HG02870 (cell line): Measurements from ENCODE around the gene ATP13A1.
"Not testable (repeated sequence)": the region's sequence is repeated elsewhere in the genome, so short reads cannot be mapped to it uniquely, and the experiment has no call there.

Experiments used
- ATAC-seq: cut with Tn5 transposase; IDR thresholded peaks from one replicate; pipeline ENCODE4 v1.9.1; 2021; ENCODE audit warnings: mild to moderate bottlenecking, moderate library complexity; ENCODE audit not compliant: unreplicated experiment

ATP13A1 gene

DNA sequence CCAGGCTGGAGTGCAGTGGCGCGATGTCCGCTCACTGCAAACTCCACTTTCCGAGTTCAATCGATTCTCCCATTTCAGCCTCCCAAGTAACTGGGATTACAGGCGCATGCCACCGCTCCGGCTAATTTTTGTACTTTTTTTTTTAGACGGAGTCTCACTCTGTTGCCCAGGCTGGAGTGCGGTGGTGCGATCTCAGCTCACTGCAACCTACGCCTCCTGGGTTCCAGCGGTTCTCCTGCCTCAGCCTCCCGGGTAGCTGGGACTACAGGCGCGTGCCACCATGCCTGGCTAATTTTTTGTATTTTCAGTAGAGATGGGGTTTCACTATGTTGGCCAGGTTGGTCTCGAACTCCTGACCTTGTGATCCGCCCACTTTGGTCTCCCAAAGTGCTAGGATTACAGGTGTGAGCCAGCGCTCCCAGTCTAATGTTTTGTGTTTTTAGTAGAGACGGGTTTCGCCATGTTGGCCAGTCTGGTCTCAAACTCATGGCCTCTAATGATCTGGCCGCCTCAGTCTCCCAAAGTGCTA lies 2.0 kb upstream of the ATP13A1 start:
- not testable (repeated sequence) for ATAC-seq

DNA sequence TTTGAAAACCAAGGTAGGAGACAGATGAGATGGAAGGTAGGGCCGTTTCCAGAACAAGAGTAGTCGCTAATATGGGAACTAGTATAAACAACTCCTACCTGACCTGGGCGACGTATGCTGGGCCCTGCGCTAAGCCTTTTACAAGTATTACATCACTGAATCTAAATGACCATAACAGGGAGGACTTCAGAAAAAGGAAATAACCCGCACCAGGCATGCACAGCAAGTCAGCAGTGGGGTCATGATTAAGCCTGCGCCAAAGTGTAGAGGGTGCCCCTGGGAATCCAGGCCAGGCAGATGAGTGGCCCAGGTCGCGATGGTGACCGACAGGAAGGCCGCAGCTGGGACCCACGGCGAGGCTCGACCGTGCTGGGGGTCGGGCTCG lies 613 bp downstream of the ATP13A1 start:
- peak; percentile 0 for ATAC-seq

DNA sequence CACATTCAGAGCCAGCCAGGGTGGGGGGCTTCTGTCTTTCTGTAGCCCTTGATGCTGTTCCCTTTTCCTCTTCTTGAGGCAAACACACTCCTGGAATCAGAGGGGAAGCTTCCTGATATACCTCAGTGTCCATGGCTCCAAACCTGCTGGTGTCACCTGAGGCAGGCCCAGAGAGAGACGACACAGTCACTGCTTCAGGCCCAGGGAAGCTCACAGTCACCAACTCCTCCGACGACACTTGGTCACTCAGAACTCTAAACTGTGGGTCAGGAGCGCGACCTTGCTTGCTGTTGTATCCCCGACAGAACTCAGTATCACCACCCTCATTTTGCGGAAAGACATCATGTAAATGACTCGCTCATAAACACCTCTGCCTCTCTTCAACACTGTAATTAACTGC lies 1.1 kb downstream of the ATP13A1 start:
- no peak for ATAC-seq

DNA sequence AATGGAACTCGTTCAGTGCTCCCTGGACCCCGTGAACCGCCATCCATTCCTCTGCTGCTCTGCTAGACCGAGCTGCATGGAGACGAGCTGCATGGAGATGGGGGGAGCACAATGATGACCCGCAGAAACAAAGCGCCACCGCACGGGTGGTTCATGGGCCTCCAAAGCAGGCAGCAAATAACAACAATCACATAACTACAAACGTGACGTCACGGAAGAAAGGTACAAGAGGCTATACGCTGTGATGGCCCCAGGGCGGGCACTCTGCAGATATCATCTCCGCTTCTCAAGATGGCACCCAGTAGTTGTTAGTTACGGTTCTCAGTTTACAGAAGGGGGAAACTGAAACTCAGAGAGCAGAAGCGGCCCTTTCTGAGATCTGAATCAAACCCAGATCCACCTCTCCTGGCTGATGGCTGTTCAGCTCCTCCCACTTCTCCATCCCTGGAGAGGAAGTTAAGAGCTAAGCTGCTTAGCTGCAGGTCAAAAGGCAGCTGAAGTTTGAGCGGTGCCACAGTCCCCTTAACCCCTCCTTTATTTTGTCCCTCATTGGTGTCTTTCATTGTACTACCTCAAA lies 1.7 kb downstream of the ATP13A1 start:
- peak; percentile 46 for ATAC-seq

DNA sequence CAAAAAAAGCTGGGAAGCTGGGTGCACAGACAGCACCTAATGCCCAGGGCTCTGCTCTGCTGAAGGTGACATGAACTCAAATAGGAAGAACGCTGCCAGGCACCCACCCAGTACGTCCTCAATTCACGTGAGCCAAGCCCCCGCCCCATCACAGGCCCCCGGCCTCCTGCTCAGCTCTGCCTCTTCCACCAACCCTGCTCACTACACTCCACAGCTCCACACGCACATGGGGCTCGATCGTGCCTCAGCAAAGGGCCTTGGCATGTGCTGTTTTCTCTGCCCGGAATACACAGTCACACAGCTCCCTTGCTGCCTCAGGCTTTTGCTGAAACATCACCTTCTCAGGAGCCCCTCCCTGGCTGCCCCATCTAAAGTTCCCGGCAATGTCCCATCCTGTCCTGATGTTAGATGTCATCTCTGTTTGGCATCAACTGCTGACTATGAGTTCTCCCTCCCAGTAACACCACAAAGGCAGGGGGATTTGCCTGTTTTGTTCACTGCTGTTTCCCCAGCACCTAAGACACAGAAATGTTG lies 2.3 kb downstream of the ATP13A1 start:
- no peak for ATAC-seq

DNA sequence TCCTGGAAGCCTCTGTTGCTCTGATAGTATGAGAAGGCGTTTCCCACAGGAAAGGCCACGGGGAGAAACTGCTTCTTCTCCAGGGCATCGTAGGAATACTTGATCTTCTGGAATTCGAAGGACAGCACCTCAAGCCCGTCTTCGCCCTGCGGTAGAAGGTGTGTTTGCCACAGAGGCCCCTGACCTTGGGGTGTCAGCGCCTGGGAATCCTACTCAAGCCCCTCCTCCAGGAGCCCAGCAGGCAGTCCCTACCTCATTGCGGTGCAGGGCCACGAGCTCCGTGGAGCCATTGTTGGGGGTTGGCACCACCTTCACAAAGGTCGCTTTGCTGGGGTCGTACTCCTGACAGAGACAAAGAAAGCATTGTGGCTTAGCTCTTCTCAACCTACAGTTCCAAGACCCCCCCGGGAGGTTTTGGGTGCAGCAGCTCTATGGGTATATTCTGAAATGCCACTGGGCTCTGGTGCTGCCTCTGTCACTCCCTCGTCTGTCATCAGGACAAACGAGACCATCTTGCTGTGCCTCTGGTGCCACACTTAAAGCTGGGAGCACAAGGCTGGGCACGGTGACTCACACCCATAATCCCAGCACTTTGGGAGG lies 3.7 kb downstream of the ATP13A1 start:
- ATAC-seq = no peak

DNA sequence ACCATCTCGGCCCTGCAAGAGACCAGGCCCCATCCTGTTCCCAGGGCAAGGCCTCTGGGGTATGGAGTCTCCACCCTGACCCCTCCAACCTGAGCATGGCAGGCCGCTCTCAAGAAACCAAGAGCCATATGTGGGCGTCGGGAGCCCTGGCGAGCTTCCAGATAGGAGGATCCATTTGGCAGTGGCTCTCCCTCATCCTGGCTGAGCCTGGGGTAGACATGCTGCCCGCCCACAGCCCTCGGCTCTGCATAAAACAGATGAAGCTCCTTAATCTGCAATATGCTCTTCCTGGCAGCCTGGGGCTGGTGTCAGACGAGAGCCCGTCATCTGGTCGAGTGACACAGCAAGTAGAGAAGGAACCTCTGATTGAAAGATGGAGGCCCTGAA lies 6.1 kb downstream of the ATP13A1 start:
- no peak for ATAC-seq

DNA sequence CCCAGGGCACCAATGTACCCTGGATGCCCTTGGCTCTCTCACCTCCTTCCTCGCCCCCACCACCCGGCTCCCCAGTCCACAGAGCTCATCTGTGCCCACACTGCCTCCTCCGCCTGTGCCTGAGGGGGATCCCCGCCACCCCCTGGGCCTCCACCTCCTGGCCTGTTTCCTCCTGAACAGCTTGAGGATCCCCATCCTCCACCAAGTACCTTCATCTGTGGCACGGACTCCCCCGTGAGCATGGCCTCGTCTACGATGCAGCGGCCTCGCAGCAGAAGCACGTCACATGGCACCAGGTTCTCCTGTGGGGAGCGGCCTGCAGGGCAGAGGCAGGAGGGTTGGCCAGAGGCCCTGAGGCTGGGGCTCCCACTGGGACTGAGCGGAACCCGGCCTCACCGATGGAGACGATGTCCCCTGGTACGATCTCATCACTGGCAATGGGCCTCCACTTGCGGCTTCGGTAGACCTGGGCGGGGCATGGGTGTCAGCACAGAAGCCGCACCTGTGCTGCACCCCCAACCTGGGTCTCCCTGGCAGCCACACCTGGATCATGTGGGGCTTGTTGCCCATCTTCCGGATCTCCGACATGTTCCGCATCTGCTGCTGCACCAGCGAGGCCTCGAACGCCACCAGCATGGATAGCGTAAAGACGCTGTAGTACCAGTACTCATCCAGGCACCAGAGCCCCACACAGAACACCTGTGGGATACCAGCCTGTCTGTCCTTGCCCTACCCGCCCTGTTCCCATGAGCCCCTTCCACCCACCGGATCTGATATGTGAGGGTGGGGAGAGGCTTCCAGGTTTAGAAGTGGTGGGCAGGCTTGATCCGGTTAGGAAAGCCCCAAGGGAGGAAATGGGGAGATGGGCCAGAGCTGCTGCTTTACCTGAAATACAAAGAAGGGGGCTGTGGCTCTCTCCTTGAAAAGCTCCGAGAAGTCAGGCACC lies 6.8 kb downstream of the ATP13A1 start:
- ATAC-seq = no peak

DNA sequence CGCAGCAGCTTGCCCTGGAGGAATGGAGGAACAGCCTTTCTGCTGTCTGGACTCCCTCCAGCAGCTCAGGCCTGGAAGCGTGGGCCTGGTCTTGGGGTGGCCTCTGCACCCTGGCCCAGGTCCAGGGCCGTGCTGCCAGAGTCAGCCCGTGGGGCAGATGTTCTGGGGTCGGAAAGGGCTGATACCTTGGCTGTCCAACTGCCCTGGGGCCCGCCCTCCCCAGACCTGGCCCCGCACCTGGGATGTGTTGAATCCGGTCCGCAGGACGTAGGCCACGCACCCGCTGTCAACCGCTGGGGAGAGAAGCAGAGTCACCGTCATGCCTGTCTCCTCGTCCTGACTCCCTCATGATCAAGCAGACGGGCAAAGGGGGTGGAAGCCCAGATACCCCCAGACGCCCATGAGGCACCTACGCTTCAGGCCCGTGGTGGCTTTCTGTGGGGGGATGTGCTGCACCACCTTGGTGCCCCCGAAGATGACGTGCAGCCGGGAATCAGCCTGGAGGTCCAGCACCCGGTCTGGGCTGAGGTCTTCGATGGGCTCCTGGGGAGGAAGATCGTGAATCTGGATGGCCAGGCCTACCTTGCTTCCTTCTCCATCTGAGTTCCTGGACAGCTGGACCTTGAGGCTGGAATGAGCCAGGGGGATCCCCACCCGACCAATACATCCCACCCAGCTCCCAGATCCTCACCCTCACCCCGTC lies 7.7 kb downstream of the ATP13A1 start:
- no peak for ATAC-seq

DNA sequence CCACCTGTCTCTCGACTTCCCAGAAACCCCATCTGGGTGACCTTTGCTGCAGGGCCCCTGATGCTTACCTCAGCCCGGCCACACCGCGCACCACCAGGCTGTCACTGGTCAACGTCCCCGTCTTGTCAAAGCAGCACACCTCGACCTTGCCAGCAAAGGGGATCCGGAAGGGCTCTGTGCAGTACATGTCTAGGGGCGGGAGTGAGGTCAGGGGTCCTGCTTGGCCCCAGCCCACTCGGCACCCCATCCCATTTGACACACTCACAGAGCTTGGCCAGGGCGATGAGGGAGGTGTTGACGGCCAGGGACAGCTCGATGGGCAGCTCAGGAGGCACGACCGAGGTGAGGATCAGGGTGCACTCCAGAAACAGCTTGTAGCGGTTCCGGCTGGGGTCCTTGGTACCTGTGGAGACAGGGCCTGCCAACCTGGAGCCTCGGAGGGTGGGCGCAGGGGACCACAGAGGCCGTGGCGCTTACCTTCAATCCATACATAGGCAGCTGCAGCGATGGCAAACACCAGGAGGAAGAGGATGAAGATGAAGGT lies 8.4 kb downstream of the ATP13A1 start:
- ATAC-seq = no peak

DNA sequence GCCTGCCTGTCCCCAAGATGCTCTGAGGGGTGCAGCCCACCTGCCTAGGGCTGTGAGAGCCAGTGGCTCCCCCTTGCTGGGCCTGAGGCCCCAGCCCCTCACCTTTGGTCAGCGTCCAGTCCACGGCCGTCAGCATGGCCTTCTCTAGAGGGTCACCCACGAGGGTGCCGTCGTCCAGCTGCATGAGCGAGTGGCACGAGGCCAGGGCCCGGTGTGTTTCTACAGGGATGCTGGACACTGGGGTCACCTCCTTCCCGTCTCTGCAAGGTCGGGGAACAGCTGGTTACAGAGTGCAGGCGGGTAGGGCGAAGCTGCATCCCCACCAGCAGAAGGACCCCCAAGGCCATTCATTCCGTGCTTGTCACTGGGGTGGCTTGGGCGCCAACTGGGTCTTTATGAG lies 9.0 kb downstream of the ATP13A1 start:
- no peak for ATAC-seq

DNA sequence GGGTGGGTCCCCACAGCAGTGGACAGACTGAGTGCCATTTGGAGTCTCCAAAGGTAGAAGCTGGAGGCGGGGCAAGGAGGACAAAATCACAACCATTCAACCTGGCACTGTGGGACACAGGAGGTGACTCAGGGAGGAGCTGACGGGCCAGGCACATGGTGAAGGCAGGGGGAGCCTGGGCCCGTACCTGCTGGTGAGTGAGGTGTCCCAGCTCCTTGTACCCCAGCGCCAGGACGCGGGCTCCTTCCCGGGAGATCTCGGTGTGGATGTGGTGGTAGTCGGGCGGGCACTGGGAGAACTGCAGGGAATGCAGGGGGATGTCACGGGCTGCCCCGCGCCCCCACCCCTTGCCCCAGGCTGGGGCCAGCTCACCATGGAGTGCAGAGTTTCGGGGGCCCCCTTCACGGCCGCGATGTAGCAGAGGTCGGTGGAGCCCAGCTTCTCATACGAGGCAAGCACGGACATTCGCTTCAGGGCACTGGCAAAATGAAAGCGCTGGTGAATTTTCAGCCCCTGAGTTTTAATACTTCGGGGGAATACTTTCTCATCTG lies 9.8 kb downstream of the ATP13A1 start:
- ATAC-seq = no peak

DNA sequence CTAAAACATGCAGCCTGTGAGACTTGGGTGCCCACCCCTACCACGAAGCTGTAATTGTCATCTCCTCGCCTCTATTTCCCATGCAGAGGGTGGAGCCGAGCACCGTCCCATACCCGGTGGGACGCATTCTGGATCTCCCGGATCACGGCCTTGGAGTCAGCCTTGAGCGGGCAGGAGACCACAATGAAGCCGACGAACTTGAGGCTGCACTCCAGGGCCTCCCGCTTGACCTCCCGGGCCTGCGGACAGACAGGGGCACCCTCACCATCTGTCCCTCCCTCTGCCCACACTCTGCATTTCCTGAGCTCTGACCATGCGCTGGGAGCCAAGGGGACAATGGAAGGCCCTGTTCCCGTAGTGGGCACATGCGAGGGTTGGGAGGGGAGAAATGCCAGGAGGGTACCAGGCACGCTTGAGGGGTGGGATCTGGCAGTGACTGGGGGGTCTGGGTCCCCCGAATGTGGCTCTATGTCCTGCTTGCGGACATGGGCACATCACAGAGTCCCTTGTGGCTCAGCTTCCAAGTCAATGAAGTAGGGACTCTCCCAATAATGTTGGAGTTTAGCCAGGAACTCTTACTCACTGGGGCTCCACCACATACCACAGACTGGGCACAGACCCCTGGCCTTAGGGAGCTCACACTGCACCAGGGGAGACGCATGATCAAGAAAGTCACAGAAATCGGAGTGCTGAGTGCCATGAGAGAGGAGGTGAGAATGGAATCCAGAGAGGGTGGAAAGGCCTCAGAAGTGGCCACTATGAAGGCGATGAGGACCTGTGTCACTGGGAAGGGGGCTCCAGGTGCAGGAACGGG lies 10.8 kb downstream of the ATP13A1 start:
- no peak for ATAC-seq

DNA sequence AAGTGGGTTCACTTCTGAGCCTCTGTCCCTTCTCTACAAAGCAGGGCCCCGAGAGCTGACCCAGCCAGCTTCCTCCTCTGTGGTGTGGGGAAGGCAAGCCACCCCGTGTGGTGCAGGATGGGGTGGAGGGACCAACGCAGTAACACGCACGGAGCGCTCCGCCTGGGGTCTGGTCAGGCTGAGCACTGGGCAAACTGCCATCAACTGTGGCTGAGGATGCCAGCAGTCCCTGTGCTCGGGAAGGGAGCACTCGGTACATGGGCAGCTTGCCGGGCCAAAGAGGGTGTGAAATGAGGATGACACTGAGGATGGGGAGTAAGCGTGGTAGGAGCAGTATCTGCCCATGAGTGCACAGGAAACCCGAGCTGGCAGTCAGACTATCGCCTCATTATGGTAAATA lies 12.4 kb downstream of the ATP13A1 start:
- no peak for ATAC-seq

DNA sequence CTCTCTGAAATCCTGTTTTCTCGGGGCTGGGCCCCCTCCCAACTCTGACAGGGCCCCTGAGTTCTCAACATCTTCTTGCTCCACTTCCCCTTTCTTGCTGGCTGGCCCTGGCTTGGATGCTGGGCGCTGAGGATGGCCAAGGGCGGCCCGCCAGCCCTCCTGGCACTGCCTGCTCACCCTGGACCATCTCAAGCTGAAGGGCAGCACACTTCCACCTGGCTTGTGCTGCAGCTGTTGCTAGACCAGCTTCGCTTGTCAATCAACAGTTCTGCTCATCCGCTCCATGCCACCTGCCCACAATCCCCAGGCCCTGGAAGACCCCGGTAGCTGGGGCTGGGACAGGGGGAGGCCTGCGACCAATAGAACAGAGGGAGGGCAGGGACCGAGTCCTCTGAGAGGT lies 13.1 kb downstream of the ATP13A1 start:
- no peak for ATAC-seq

DNA sequence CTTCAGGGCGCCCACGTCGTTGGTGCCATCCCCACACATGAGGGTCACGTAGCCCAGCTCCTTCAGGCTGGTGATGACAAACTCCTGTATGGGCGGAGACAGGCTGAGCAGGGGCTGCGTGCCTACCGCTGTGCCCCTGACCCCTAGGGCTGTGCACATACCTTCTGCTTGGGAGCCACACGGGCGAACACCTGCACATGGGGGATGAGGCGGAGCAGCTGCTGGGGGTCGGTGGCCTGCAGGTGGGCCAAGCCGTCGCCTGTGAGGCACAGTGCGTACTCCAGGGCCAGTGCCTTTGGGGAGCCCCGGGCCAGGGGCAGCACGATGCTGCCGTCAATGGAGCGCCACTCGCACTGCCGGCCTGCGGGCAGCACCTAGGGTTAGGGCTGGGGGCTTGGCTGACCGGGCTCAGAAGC lies 13.9 kb downstream of the ATP13A1 start:
- no peak for ATAC-seq

DNA sequence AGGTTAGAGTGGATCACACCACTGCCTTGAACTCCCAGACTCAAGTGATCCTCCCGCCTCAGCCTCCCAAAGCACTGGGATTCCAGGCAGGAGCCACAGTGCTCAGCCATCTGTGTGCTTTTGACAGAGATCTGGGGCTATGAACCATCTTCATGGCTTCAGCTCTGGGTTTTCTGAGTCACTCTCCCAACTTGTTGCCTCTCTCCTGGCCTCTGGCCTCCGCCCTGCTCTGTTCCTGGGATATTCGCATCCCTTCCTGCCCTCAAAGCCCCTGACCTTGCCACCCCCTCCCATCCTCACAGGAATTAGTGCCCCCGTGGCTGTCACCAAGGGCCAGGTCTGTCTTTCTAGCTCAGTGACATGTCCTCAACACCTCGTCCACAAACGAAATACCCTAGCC lies 14.3 kb downstream of the ATP13A1 start:
- ATAC-seq = no peak

DNA sequence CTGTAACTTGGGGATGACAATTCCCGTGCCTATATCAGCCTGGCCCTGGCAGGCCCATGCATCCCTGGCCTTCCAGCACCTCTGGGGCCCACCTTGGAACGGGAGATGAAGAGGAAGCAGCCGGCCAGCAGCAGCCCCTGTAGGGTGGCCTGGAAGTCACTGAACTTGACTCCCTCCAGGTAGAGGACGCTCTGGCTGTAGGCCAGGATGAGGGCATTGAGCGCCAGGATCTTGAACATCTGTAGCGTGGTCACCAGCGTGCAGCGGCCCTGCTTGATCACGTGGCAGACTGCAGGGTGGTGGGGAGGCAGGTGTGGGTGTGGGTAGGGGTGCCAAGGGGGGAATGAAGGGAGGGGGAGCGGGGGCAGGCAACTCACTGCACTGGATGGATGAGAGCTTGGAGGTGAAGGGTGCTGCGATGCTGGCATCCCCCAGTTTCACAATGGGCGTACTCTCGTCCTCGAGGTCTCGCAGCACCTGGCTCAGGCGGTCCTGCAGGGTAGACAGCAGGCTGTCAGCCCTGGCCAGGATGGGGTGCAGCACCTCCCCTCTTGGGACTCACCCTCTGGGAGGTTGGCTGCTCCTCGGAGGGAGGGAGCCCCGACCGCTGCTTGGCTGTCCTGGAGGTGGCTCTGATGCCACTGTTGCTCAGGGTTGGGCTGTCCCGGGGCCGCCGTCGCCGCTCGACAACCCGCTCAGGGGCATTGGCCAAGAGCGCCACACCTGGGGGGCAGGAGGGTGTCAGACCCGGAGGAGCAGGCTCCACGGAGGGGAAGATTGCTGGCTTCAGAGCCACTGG lies 16.2 kb downstream of the ATP13A1 start:
- no peak for ATAC-seq
